Measurements from ENCODE around the gene ARMH3.

- no peak for TF ChIP-seq CTCF (IDR thresholded peaks at IDR 0.05; ENCODE audit: low read length)
- no peak for TF ChIP-seq EZH2 (optimal IDR thresholded peaks at IDR 0.05; ENCODE audit: low read depth, low read length)
- no peak for TF ChIP-seq EZH2phosphoT487 (IDR thresholded peaks at IDR 0.05; ENCODE audit: low read length)
Measured at GRCh38 chr10:101968286-101968939, 87.6 kb downstream of the ARMH3 start.
